Panc1 (cell line): Measurements from ENCODE around the gene DCBLD1.

Experiments
- POLR2AphosphoS5 ChIP-seq: IDR thresholded peaks from 2 replicates; pipeline ENCODE4 v1.6.1; 2012; ENCODE audit warnings: mild to moderate bottlenecking, low read depth, low read length, moderate library complexity
- REST ChIP-seq, 2 experiments: IDR thresholded peaks; 2 replicates each; pipeline ENCODE4 v1.6.1; 2011 to 2012; ENCODE audit warnings: low read depth in 2 of 2, control low read depth in 1 of 2, low read length in 1 of 2, mild to moderate bottlenecking in 1 of 2, moderate library complexity in 1 of 2; ENCODE audit not compliant: insufficient read depth in 1 of 2
- SIN3A ChIP-seq: IDR thresholded peaks from 2 replicates; pipeline ENCODE4 v1.6.1; 2012; ENCODE audit warnings: low read depth, mild to moderate bottlenecking, low read length, moderate library complexity, borderline replicate concordance; ENCODE audit not compliant: insufficient read depth
- TCF7L2 ChIP-seq: IDR thresholded peaks from 2 replicates; pipeline ENCODE4 v1.6.1; 2011; ENCODE audit warnings: mild to moderate bottlenecking, low read depth, low read length, inconsistent platforms
- TF ChIP-seq, protein P1 (sequence below): fragments of 450-650 bp; IDR thresholded peaks from 2 replicates; pipeline ENCODE4 v1.5.1; 2017; ENCODE audit warnings: mild to moderate bottlenecking

DNA sequence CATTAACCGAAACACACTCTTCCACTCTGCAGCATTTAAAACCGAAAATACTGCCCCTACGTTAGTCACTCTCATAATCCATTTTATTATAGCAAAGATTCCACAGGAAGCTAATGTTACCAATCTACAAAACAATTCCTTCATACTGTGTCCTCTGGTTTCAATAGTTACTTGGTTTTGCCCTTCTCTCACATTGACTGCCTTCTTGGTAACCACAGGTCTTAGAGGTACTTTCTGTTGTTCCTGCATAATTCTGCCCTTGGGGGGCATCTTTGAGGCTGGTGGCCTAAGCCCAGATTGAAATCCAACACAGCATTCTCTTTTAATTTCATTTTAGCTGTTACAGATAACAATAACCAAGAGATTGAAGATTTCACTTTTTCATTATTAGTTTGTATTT is 9.8 kb upstream of the DCBLD1 start:
- TF ChIP-seq, protein P1, sequence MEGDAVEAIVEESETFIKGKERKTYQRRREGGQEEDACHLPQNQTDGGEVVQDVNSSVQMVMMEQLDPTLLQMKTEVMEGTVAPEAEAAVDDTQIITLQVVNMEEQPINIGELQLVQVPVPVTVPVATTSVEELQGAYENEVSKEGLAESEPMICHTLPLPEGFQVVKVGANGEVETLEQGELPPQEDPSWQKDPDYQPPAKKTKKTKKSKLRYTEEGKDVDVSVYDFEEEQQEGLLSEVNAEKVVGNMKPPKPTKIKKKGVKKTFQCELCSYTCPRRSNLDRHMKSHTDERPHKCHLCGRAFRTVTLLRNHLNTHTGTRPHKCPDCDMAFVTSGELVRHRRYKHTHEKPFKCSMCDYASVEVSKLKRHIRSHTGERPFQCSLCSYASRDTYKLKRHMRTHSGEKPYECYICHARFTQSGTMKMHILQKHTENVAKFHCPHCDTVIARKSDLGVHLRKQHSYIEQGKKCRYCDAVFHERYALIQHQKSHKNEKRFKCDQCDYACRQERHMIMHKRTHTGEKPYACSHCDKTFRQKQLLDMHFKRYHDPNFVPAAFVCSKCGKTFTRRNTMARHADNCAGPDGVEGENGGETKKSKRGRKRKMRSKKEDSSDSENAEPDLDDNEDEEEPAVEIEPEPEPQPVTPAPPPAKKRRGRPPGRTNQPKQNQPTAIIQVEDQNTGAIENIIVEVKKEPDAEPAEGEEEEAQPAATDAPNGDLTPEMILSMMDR, result no peak
- TF ChIP-seq POLR2AphosphoS5 (no peak), REST (IDR thresholded peaks at IDR 0.05; ENCODE audit: insufficient read depth in 1 of 2, low read depth in 2 of 2, low read length in 1 of 2) (no peak), TCF7L2 (no peak), SIN3A (no peak)
